C1 segment of cervical spinal cord (tissue), 14 donors: ENCODE results near the gene SWT1.
"Not testable (repeated sequence)": the region's sequence is repeated elsewhere in the genome, so short reads cannot be mapped to it uniquely, and the experiment has no call there.

Experiments
- DNase-seq, 14 donors: peaks; one replicate each; lab custom pipeline; 2025; lab: John Stamatoyannopoulos, UW

The SWT1 gene

DNA sequence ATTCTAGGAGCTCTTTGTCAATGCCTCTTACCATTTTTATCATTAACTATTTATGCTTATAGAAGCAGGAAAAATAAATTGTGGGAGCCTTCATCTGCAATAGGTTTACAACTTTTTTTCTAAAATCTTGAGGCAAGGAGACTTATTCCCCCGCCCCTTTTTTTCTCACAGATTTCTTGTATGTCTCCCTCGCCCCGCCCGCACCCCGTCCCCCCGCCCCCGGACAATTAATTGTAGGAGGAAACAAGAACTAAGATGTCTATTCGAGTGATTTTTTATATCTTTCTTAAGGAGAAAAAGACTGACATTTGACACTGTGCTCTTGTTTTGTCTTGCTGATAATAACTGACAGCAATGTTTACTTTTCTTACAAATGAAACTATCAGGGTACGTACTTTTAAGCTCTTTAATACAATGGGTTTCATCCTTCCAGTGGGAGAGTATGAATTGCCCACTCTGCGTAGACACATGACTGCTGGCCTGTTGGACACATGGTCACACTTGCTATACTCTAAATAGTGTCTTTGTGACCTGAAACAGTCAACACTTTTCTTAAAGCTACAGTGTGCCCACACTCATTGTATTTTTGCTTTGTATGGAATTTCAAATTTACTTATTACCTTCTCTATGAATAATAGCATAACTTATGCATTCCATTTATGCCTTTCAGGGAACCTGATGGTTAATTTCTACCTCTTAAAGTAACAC, 161.6 kb downstream of the SWT1 start:
- peak in 2 of 14 donors; percentile 2 to 3 for DNase-seq

DNA sequence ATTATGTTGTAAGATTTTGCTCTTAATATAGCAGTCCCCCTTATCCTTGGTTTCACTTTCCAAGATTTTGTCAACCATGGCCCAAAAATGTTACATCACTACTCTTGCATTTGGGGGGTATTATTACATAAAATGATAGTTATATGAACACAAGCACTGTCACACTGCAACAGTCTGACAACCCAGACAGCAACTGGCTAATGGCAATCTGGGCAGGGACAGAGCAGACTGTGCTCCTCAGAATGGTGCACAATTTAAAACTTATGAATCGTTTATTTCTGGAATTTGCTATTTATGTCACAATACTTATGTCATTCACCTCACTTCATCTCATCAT, 162.1 kb downstream of the SWT1 start:
- no peak for DNase-seq

DNA sequence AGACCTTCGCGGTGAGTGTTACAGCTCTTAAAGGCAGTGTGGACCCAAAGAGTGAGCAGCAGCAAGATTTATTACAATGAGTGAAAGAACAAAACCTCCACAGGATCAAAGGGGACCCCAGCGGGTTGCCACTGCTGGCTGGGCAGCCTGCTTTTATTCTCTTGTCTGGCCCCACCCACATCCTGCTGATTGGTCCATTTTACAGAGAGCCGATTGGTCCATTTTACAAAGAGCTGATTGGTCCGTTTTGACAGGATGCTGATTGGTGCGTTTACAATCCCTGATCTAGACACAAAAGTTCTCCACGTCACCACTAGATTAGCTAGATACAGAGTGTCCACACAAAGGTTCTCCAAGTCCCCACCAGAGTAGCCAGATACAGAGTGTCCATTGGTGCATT, 164.1 kb downstream of the SWT1 start:
- not testable (repeated sequence) for DNase-seq

DNA sequence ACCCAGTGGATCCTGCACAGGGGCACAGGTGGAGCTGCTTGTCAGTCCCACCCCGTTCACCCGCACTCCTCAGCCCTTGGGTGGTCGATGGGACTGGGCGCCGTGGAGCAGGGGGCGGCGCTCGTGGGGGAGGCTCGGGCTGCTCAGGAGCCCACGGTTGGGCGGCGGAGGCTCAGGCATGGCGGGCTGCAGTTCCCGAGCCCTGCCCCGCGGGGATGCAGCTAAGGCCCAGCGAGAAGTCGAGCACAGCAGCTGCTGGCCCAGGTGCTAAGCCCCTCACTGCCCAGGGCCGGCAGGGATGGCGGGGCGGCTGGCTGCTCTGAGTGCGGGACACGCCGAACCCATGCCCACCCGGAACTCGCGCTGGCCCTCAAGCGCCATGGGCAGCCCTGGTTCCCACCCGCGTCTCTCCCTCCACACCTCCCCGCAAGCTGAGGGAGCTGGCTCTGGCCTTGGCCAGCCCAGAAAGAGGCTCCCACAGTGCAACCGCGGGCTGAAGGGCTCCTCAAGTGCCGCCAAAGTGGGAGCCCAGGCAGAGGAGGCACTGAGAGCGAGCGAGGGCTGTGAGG, 164.8 kb downstream of the SWT1 start:
- DNase-seq = not testable (repeated sequence)

DNA sequence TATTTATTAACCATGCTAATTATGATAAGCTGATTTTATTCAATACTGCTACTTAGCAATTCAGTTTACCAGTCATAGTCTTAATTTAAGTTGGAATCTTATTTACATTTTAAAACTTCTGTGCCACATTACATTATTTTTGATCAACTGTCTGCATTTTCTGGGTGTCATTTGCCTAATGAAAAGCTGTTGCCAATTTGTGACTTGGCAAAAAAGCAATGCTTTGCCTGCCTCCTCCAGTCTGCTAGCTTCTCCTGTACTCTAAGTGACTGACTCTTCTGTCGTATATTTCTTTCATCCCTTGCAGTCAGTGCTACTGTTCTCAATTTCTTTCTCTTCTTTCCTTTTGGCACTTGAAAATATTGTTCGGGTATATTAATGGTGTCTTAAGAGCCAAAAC, 165.7 kb downstream of the SWT1 start:
- no peak for DNase-seq

DNA sequence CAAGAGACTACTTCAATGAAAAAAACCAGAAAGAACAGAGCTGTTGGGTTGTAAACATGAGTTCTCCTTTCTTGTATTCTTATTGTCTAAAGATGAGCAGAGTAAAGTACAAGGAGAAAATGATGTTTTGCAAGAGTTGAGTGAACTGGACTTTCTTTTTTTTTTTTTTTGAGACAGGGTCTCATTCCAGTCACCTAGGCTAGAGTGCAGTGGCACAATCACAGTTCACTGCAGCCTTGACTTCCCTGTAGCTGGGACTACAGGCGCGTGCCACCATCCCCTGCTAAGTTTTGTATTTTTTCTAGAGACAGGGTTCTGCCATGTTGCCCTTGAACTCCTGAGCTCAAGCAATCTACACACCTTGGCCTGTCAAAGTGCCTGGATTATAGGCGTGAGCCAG, 167.2 kb downstream of the SWT1 start:
- DNase-seq = no peak

DNA sequence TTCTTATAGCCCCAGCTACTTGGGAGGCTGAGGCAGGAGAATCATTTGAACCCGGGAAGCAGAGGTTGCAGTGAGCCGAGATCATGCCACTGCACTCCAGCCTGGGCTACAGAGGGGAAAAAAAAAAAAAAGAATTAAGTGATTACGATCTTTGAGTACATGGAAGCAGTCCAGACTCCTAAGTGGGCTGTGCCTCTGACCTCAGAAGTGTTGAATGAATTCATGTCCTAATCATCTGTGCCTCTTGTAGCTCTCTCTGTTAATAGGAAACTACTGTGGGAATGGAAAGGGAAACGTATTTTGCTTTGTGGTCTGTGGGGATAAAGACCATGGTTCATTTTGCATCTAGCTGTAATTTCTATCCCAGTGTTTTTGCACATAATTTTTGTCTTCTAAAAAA, 168.4 kb downstream of the SWT1 start:
- no peak for DNase-seq

DNA sequence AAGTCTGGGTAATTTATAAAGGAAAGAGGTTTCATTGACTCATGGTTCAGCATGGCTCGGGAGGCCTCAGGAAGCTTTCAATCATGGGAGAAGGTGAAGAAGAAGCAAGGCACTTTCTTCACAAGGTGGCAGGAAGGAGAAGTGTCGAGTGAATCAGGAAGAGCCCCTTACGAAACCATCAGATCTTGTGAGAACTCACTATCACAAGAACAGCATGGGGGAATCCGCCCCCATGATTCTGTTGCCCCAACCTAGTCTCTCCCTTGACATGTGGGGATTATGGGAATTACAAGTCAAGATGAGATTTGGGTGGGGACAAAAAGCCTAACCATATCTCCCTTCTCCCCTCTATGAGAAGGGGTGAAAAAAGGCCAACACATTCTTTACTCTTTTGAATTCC, 171.3 kb downstream of the SWT1 start:
- DNase-seq = no peak

DNA sequence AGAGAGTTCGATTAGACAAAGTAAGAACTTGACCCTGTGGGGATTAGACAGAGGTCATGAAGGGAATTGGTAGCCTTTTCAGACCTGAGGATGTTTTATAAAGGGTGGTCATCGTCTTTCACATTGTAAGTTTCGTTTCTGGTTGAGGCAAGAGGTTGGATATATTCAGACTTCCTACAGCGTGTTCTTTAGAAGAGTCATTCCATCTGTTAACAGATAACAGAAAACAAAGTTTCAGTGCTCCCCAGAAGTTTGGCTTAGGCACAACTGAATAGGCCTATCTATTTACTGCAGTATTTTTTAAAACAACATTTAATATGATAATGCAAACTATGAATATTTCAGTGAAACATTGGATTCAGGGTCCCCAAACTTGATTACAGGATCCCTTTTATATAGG, 177.2 kb downstream of the SWT1 start:
- no peak for DNase-seq

DNA sequence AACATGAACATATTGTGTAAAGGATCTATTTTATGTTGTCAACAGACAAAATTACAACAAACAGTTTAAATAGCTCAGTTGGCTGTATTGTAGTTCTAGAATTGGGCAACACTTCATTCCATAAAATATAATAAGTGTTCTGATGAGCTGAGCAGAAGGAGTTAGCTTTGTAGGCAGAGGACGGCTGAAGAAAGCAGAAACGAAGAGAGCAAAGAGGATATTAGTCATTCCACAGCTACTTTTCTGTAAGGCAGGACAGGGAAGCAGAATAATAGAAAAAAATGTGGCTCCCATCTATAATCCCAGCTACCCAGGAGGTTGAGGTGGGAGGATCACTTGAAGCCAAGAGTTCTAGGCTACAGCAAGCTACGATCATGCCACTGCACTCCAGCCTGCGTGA, 180.3 kb downstream of the SWT1 start:
- DNase-seq = no peak

DNA sequence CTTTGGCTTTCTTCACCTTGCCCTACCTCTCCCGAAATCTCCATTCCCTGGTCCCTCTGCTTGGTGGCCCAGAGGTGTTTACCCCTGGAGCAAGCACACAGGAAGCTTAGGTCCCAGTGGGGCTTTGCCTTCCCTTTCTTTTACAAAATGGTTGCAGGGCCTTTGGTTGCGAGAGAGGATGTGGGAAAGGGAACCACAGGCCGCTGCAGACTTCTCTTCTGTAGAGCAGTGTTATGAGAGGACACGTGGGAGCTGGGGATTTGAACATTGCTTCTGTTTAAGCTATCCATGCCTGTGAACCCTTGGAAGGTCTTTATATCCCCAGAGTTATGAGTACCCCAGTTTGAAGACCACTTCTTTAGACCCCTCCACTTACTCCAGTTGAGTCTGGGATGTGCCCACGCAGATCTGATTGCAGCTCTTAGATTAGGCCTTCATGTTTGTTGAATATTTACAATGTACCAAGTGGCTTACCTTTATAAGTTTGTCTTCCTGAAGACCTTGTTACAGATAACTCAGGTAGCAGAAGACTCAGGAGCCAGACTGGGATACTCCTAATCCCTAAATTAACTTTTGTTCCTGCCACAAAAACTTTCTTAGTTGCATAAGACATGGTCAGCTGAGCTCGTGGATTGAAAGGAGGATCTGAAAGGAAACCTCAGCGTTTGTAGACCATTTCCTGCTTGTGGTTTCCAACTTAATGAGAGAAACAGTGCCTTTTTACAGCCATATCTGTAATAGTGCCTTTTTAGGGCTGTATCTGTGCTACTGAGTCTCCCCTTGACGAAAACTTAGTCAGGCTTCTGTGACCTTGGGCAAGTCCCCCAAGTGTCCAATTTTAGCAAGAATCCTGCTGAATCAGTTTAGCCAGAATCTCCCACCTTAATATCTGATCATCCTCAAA, 182.0 kb downstream of the SWT1 start:
- DNase-seq = peak in 5 of 14 donors; percentile 7 to 28 (median 17)

DNA sequence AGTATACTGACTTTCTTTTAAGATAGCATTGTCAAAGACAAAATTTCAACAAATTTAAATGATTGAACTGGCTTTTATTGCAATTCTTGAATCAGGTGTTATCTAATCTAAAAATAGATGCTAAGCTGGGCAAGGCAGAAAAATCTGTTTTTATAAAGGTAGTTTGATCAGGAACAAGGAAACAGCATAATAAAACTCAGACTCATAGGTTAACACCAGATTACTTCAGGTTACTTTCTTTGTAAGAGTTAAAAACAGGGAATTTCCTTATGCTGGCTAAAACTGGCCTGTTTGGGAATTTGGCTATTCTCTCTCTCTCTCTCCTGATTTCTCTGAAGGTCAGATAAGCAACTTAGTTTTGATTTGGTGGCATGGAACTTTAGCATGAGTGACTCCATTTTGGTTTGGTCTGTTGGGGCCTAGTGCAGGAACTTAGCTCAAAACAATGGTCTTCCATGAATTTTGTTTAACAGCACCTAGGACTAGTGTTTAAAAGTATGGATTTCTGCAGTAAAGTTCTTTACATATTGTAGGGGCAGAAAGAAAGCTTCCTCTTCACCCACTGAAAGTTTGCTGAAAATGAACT, 184.3 kb downstream of the SWT1 start:
- no peak for DNase-seq
